Fibroblast of the aortic adventitia (primary cell): Measurements from ENCODE around the gene C3orf49. TPM values are rescaled to one million over a fixed set of nuclear protein-coding genes. Genes with fewer than 3 reads are reported as not detected.

Source experiments
- DNase-seq: peaks from one replicate; pipeline ENCODE4 v3.0.0-alpha.2; 2010; ENCODE audit warnings: low read depth
- H3K4me3 ChIP-seq: 2 replicates; pipeline ENCODE4 v1.5.1; 2011; ENCODE audit warnings: low read depth, mild to moderate bottlenecking, control low read depth, low read length, moderate library complexity
- total RNA-seq: library from RNA; depleted of rRNA; stranded (reverse); fragments of >200 nt; gene quantifications from 2 replicates; pipeline ENCODE4 v1.2.3, GENCODE V29; 2012; ENCODE audit warnings: low replicate concordance
- TF ChIP-seq, protein P1 (sequence below): IDR thresholded peaks from 2 replicates; pipeline ENCODE4 v1.5.1; 2011; ENCODE audit warnings: mild to moderate bottlenecking, low read length, control low read depth, inconsistent platforms; ENCODE audit not compliant: insufficient read depth

C3orf49 gene
- total RNA-seq, 1 donor = not detected

DNA sequence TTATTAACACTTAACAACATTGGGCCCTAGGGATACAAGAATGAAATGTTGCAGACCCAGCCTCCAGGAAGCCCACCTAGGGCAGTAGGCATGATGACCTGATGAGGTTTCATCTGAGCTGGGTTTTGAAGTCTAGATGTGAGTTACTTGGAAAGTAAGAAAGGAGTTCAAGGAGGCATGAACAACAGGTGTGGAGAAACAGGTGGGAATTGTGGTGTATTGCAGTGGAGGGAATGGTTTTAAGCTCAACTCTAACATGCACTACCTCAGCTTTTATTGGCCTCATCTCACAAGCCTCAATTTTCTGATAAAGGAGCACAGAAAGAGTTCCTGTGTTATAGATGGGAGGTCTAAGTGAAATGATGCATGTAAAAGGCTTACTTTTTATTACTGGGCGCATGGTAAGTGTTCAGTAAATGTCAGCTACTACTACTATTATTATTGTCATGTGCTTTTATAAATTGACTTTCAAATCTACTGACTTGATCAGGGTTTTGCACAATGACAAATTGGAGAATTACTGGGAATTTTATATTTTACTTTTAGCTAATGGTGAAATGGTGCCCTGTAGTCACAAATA, 73.8 kb downstream of the C3orf49 start:
- no peak for DNase-seq
- TF ChIP-seq, protein P1, sequence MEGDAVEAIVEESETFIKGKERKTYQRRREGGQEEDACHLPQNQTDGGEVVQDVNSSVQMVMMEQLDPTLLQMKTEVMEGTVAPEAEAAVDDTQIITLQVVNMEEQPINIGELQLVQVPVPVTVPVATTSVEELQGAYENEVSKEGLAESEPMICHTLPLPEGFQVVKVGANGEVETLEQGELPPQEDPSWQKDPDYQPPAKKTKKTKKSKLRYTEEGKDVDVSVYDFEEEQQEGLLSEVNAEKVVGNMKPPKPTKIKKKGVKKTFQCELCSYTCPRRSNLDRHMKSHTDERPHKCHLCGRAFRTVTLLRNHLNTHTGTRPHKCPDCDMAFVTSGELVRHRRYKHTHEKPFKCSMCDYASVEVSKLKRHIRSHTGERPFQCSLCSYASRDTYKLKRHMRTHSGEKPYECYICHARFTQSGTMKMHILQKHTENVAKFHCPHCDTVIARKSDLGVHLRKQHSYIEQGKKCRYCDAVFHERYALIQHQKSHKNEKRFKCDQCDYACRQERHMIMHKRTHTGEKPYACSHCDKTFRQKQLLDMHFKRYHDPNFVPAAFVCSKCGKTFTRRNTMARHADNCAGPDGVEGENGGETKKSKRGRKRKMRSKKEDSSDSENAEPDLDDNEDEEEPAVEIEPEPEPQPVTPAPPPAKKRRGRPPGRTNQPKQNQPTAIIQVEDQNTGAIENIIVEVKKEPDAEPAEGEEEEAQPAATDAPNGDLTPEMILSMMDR = no peak
- H3K4me3 ChIP-seq = no peak overlapping the region

DNA sequence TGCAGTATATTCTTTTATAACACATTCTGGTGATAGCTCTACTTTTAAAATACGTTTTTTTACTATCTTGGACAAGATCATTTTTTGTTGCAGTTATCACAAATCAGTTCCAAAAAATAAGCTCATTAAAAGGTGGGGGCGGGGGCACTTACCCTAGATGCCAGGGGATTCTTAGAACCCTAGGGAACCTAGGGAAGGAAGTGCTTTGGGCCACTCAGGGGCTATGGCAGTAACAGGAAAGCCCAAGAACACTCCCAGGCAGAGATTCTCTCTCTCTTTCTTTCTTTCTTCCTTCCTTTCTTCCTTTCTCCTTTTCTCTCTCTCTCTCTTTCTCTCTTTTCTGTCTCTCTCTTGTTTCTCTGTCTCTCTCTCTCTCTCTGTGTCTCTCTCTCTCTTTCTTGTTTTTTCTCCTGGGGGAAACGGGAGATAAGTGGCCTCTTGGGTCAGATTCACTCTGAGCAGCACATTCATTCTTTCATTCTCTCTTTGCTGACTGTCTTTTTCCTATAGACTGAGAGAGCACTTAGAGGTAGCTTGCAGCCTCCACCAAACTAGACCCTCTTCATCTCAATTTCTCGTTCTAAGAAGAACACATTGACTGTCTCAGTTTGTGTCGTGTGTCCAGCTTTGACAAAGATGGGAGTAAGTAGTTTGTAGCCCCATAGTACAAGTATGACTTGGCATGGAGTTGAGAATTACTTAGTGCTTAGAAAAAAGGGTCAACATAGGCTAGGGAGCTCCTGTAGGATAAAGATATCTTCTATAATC, 76.5 kb downstream of the C3orf49 start:
- no peak for DNase-seq
- TF ChIP-seq, protein P1 = no peak
- H3K4me3 ChIP-seq = no peak overlapping the region

DNA sequence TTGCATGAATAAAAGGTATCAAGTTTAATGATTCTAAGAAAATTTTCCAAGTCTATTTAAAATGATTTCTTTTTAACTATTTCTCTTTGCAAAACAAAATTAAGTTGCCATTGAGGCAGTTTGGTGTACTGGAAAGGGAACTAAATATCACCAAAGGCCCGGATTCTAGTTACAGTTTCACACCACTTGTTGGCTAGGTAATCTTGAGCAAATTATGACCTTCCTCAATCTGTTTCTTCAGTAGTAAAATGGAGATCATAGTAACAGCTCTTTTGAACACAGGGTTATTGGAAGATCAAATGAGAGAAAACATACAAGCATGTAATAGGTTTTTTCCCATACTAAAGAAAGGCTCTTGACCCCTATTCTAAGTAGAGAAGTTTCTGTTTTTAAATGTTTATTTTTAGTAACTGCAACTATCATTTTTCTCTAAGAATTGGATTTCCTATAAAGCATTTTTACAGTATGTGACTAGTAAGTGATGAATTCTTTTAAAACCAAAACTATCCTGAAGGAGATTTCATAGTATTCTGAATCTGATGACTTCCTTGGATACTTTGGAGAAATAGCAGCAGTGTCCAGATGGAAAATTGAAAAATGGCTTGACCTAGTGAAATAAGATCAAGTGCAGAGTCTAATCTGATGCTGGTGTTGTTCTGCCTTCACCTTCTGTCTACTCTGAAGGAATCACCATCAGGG, 77.4 kb downstream of the C3orf49 start:
- H3K4me3 ChIP-seq = no peak overlapping the region
- peak; percentile 24 for DNase-seq
- TF ChIP-seq, protein P1 = no peak

Other genes with a start within 250 kb of the C3orf49 start
- not detected in 2 replicates for gene SNTN, start 166.6 kb upstream of the C3orf49 start, total RNA-seq
- 44.9 and 68.0 TPM in 2 replicates for gene THOC7, start 44.5 kb downstream of the C3orf49 start, total RNA-seq
- gene ATXN7, start 44.6 kb downstream of the C3orf49 start, total RNA-seq = 8.6 and 21.0 TPM in 2 replicates
- gene SCAANT1, start 93.1 kb downstream of the C3orf49 start, total RNA-seq = not detected in 2 replicates
- 67.1 and 72.8 TPM in 2 replicates for gene PSMD6, start 204.2 kb downstream of the C3orf49 start, total RNA-seq